GM18858 (cell line): ENCODE results near the gene VN1R5.

Experiments
- ATAC-seq: cut with Tn5 transposase; IDR thresholded peaks from one replicate; pipeline ENCODE4 v1.9.1; 2021; ENCODE audit not compliant: unreplicated experiment

Gene VN1R5

DNA sequence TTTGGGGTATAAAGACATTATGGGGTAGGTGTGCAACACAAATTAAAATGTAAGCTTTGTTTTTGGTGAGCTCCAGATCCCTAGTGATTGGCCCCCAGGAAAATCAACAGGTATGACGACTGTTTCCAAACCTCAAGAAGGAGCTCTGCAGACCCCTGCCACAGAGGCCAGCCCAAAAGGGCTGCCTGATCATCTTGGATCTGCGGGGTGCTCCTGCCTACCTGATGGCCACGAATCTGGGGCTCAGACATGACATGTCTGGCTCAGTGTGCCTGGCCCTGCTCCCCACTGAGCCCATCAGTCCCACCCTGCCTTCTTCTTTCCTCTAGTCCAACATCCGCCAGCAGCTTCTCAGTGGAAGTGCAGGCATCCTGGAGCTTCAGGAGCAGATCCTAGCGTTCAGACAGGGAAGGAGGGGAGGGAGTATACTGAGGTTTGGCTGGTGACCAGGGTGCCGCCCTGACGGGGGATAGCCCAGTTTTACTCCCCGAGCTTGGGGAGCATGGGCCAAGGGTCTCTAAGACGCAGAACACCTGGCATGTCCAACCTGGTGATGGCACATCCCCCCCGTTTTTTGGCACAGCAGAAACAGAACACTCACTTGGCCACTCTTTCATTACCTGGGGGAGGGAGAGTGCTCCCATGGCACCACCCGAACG, 44.0 kb downstream of the VN1R5 start:
- no peak for ATAC-seq

GRCh38 chr1:247300491-247301175, 44.8 kb downstream of the VN1R5 start:
- ATAC-seq, result no peak

GRCh38 chr1:247301176-247301540, 45.3 kb downstream of the VN1R5 start:
- ATAC-seq, result no peak

DNA sequence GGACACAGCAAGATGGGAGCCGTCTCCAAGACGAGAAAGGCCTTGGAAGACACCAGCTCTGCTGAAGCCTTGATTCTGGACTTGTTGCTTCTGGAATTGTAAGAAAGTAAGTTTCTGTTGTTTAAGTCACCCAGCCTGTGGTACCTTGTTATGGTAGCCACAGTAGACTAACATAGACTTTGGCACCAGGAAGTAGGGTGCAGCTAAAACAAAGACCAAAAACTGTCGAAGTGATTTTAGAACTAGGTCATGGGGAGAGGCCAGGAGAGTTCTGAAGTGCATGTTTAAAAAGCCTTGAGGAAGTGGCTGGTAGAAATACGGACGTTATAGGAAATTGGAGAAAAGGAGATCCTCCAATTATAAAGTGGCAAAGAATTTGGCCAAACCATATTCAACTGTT, 47.3 kb downstream of the VN1R5 start:
- no peak for ATAC-seq

GRCh38 chr1:247304031-247304430, 48.2 kb downstream of the VN1R5 start:
- no peak for ATAC-seq
